ENCODE data around the gene PI3. TPM values are rescaled to one million over a fixed set of nuclear protein-coding genes. Genes with fewer than 3 reads are reported as not detected.

PI3 gene, protein sequence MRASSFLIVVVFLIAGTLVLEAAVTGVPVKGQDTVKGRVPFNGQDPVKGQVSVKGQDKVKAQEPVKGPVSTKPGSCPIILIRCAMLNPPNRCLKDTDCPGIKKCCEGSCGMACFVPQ
- polyA plus RNA-seq (2011; rRNA removed) (0.35 and 1.1 TPM in 2 replicates), polyA plus RNA-seq (2017; fragmentation: RNase III; extraction: RNeasy Plus Mini Kit Qiagen cat#74134 plus additional on column Dnase treatment) (0.18 to 0.39 TPM in 2 of 3 replicates, not detected in the other), polyA minus RNA-seq (2011; rRNA and poly(A)+ RNA removed) (0.73 and 0.74 TPM in 2 replicates)
- polyA plus RNA-seq (2012; cell fraction: cytosol; rRNA removed): 0.78 and 0.86 TPM in 2 replicates
- 0.50 and 0.86 TPM in 2 replicates for polyA plus RNA-seq (2012; cell fraction: nucleus; rRNA removed)

DNA sequence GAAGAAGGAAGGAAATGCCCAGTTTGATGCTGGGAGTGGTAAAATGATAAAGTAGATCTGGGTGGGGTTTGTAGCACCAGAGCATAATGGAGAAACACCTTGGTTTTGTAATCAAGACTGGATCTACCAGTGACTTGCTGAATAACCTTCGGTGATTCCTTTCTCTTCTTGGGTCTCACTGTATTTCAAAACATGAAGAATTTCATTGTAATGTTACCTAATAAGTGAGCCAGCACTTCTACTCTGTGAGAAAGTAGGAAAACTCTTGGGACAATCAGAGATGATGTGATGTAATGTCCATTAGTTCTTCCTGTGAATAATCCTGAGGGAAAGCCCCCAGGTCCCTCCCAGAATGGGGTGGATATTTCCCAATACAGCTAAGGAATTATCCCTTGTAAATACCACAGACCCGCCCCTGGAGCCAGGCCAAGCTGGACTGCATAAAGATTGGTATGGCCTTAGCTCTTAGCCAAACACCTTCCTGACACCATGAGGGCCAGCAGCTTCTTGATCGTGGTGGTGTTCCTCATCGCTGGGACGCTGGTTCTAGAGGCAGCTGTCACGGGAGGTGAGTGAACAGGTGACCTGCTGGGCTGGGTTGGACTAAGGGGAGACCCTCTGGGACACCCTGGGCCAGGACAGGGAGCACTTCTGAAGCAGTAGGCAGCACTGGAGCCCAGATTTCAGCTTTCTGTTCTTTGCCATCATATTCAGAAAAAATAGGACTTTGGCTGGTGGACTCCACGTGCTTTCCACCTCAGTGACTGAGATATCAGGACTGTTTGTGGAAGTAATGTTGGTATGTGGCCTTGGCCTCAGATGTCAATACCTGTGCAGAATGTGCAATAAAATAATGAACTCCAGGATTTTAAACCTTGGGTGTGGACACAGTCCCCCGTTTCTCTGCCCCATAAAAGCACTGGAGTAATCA is at the start of gene PI3:
PI3 (plus strand) TSS at position 469 of the 931 bp plus-strand sequence; CDS start at position 490, 21 bp downstream.
- Histone ChIP-seq H3K27ac (no peak within 1 kb of the TSS), H3K4me3 (no peak within 1 kb of the TSS), H3K4me1 (peaks cover 5% of the 10 kb centered on the region; the same call in 1 of the 3 replicates), H3K4me2 (no peak within 1 kb of the TSS), H3K9me3 (peaks cover 3% of the 10 kb centered on the region; the same call in 1 of the 3 replicates)
- FAIRE-seq: no peak
- CTCF ChIA-PET: interaction anchor here (0.9 kb wide), 1 partner anchor 9 kb away, joined by 3 read pairs; no protein-coding TSS in a partner anchor
- POLR2A ChIA-PET: no interaction called here
- WGBS (ENCODE audit: missing lambda C conversion rate): 4% methylated on average over 3 of the region's 8 CpGs
- ATAC-seq: peak; percentile 33 to 64; a peak in 3 of 6 replicates
- TF ChIP-seq CEBPB (IDR thresholded peaks at IDR 0.05): peak in 1 of 2 experiments; percentile 59; a peak in 2 of 4 replicates
- no peak for TF ChIP-seq FOSL2 (IDR thresholded peaks at IDR 0.05)
- TF ChIP-seq FOSL2 (CRISPR knock-in tag; IDR thresholded peaks at IDR 0.05): no peak
- TF ChIP-seq, protein P1, sequence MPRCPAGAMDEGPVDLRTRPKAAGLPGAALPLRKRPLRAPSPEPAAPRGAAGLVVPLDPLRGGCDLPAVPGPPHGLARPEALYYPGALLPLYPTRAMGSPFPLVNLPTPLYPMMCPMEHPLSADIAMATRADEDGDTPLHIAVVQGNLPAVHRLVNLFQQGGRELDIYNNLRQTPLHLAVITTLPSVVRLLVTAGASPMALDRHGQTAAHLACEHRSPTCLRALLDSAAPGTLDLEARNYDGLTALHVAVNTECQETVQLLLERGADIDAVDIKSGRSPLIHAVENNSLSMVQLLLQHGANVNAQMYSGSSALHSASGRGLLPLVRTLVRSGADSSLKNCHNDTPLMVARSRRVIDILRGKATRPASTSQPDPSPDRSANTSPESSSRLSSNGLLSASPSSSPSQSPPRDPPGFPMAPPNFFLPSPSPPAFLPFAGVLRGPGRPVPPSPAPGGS (IDR thresholded peaks at IDR 0.05): 0 out of 3 replicates have a peak, but pooled peaks have one; percentile 21
- TF ChIP-seq HEYL (CRISPR knock-in tag; IDR thresholded peaks at IDR 0.05): no peak
- TF ChIP-seq RFX5 (IDR thresholded peaks at IDR 0.05): no peak
- no peak for TF ChIP-seq POLR2A (IDR thresholded peaks at IDR 0.05; ENCODE audit: low read length)
- no peak for TF ChIP-seq FOSB (CRISPR knock-in tag; IDR thresholded peaks at IDR 0.05)
- TF ChIP-seq NR3C1 (IDR thresholded peaks at IDR 0.05): no peak
- TF ChIP-seq, protein P2, sequence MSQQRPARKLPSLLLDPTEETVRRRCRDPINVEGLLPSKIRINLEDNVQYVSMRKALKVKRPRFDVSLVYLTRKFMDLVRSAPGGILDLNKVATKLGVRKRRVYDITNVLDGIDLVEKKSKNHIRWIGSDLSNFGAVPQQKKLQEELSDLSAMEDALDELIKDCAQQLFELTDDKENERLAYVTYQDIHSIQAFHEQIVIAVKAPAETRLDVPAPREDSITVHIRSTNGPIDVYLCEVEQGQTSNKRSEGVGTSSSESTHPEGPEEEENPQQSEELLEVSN (IDR thresholded peaks at IDR 0.05; ENCODE audit: borderline replicate concordance, low read depth): no peak
- peak in 1 of 2 experiments; percentile 55 for DNase-seq (ENCODE audit: low read depth in 1 of 2, low spot score in 1 of 2)

DNA sequence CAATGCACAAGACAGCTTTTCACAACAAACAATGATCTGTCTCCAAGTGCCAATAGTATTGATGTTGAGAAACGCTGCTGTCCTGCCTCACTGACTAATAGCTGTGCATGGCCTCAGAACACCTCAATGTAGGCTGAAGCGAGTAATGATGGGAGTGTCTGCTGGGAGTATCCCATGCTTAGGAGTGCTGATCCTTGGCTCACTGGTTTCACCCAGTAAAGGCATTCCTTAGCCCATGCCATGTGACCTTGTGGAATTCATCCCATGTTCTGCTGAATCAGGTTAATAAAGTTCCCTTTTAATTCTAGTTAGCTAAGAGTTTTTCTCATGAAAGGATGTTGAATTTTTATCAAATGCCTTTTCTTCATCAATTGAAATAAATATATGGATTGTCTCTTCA is 46.6 kb upstream of the PI3 start:
- Histone ChIP-seq H3K4me3 (no peak overlapping the region), H3K27ac (no peak overlapping the region), H3K4me2 (no peak overlapping the region), H3K4me1 (no peaks in the 10 kb centered on the region), H3K9me3 (peaks cover 7% of the 10 kb centered on the region; the same call in 2 of the 3 replicates)
- ATAC-seq (peak in 1 of 2 experiments; percentile 62; a peak in 1 of 6 replicates), FAIRE-seq (no peak), DNase-seq (ENCODE audit: low read depth in 1 of 2, low spot score in 1 of 2) (no peak)
- ChIA-PET POLR2A (no interaction called here), CTCF (interaction anchor here (2.9 kb wide), 1 partner anchor 163 kb away, joined by 8 read pairs; no protein-coding TSS in a partner anchor)
- 6% methylated on average over 2 of the region's 2 CpGs for WGBS (ENCODE audit: missing lambda C conversion rate)
- no peak for TF ChIP-seq RNF2 (IDR thresholded peaks at IDR 0.05; ENCODE audit: borderline replicate concordance, low read depth)
- TF ChIP-seq MAFK (IDR thresholded peaks at IDR 0.05; ENCODE audit: partially characterized antibody): peak; percentile 39

DNA sequence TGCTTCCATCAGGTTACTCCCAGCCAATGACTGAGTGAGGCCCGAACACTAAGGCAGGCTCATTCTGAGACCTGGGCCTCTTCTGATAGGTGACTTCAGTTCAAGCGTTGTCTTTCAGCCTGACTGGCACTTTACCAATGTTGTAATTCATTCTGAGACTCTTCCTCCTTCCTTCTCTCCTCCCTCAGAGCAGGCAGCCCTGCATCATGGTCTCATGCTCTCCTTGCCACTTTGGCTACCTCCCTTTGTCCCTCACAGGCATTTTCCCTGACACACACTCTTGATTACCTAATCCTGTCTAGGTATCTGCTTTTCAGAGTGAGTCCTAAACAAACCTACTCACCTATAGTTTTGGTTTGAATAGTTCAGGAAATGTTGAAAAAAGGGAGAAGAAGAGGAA is 37.8 kb upstream of the PI3 start:
- Histone ChIP-seq H3K27ac (no peak overlapping the region), H3K9me3 (no peaks in the 10 kb centered on the region), H3K4me2 (no peak overlapping the region), H3K4me3 (no peak overlapping the region), H3K4me1 (no peaks in the 10 kb centered on the region)
- CTCF ChIA-PET: no interaction called here
- FAIRE-seq (no peak), DNase-seq (ENCODE audit: low read depth in 1 of 2, low spot score in 1 of 2) (no peak), ATAC-seq (no peak)
- TF ChIP-seq JUNB (IDR thresholded peaks at IDR 0.05) (no peak), NPAS2 (CRISPR knock-in tag; IDR thresholded peaks at IDR 0.05; ENCODE audit: borderline replicate concordance) (no peak), TP53 (CRISPR knock-in tag; IDR thresholded peaks at IDR 0.05) (no peak)
- TF ChIP-seq, protein P3, sequence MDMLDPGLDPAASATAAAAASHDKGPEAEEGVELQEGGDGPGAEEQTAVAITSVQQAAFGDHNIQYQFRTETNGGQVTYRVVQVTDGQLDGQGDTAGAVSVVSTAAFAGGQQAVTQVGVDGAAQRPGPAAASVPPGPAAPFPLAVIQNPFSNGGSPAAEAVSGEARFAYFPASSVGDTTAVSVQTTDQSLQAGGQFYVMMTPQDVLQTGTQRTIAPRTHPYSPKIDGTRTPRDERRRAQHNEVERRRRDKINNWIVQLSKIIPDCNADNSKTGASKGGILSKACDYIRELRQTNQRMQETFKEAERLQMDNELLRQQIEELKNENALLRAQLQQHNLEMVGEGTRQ (IDR thresholded peaks at IDR 0.05): no peak
- TF ChIP-seq, protein P4, sequence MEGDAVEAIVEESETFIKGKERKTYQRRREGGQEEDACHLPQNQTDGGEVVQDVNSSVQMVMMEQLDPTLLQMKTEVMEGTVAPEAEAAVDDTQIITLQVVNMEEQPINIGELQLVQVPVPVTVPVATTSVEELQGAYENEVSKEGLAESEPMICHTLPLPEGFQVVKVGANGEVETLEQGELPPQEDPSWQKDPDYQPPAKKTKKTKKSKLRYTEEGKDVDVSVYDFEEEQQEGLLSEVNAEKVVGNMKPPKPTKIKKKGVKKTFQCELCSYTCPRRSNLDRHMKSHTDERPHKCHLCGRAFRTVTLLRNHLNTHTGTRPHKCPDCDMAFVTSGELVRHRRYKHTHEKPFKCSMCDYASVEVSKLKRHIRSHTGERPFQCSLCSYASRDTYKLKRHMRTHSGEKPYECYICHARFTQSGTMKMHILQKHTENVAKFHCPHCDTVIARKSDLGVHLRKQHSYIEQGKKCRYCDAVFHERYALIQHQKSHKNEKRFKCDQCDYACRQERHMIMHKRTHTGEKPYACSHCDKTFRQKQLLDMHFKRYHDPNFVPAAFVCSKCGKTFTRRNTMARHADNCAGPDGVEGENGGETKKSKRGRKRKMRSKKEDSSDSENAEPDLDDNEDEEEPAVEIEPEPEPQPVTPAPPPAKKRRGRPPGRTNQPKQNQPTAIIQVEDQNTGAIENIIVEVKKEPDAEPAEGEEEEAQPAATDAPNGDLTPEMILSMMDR (IDR thresholded peaks at IDR 0.05): no peak
- TF ChIP-seq, protein P2 (IDR thresholded peaks at IDR 0.05; ENCODE audit: borderline replicate concordance, low read depth): no peak
- TF ChIP-seq, protein P5, sequence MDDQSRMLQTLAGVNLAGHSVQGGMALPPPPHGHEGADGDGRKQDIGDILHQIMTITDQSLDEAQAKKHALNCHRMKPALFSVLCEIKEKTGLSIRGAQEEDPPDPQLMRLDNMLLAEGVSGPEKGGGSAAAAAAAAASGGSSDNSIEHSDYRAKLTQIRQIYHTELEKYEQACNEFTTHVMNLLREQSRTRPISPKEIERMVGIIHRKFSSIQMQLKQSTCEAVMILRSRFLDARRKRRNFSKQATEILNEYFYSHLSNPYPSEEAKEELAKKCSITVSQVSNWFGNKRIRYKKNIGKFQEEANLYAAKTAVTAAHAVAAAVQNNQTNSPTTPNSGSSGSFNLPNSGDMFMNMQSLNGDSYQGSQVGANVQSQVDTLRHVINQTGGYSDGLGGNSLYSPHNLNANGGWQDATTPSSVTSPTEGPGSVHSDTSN (IDR thresholded peaks at IDR 0.05): no peak
- WGBS (ENCODE audit: missing lambda C conversion rate): 9% methylated on average over 2 of the region's 2 CpGs
- POLR2A ChIA-PET: no interaction called here

All from A549 (cell line).